Activated CD8-positive, alpha-beta memory T cell treated with anti-CD3 and anti-CD28 coated beads for 36 hours (primary cell): Measurements from ENCODE around the gene CPEB3. TPM values are rescaled to one million over a fixed set of nuclear protein-coding genes. Genes with fewer than 3 reads are reported as not detected.

ENCODE experiments used
- CTCF ChIA-PET: fragments of 350-600 bp; sonication (Branson Sonifier 250); formaldehyde crosslinking; loops from one replicate; lab custom pipeline; 2021; ENCODE audit warnings: antibody characterized with exemption; lab: Charles Lee
- POLR2A ChIA-PET: fragments of 350-600 bp; sonication (Branson Sonifier 250); formaldehyde crosslinking; loops from one replicate; lab custom pipeline; 2021; ENCODE audit warnings: antibody characterized with exemption; lab: Charles Lee
- total RNA-seq, 2 experiments: library from RNA; stranded (reverse); gene quantifications; one replicate each; pipeline ENCODE4 v1.2.3, GENCODE V29; 2021

CPEB3 gene
- total RNA-seq, 2 experiments from 2014 or later = 1.8 to 2.1 TPM

GRCh38 chr10:92024700-92025099 lies 266.2 kb downstream of the CPEB3 start:
- ChIA-PET POLR2A (no interaction called here), CTCF (no interaction called here)

- CTCF ChIA-PET = no interaction called here
- POLR2A ChIA-PET = no interaction called here
Observed at GRCh38 chr10:92014620-92015019, 276.3 kb downstream of the CPEB3 start.

- ChIA-PET POLR2A (no interaction called here), CTCF (no interaction called here)
Observed at GRCh38 chr10:92011560-92012214, 279.2 kb downstream of the CPEB3 start.

- ChIA-PET POLR2A (interaction anchor here (0.6 kb wide), 1 partner anchor 265 kb away, joined by 3 read pairs; no protein-coding TSS in a partner anchor), CTCF (no interaction called here)
Observed at GRCh38 chr10:92010047-92010735, 280.7 kb downstream of the CPEB3 start.

- CTCF ChIA-PET = interaction anchor here (1.1 kb wide), 1 partner anchor 8 kb away, joined by 3 read pairs; no protein-coding TSS in a partner anchor
- POLR2A ChIA-PET = no interaction called here
Observed at GRCh38 chr10:92009445-92009844, 281.4 kb downstream of the CPEB3 start.

GRCh38 chr10:92005978-92006377 lies 284.9 kb downstream of the CPEB3 start:
- CTCF ChIA-PET = no interaction called here
- POLR2A ChIA-PET = no interaction called here

- POLR2A ChIA-PET = no interaction called here
- CTCF ChIA-PET = interaction anchor here (0.5 kb wide), 1 partner anchor 457 kb away, joined by 4 read pairs; no protein-coding TSS in a partner anchor
Observed at GRCh38 chr10:92003258-92003657, 287.6 kb downstream of the CPEB3 start.

GRCh38 chr10:92001995-92002394 lies 288.9 kb downstream of the CPEB3 start:
- ChIA-PET CTCF (no interaction called here), POLR2A (no interaction called here)

GRCh38 chr10:92001581-92001980 lies 289.3 kb downstream of the CPEB3 start:
- ChIA-PET CTCF (no interaction called here), POLR2A (no interaction called here)

Other genes with a start within 250 kb of the CPEB3 start
- gene MARCHF5, start 89 bp upstream of the CPEB3 start, total RNA-seq = 10 to 100 TPM; 26.8 to 30.4 TPM